Measurements from ENCODE around the gene EAF1. TPM values are rescaled to one million over a fixed set of nuclear protein-coding genes. Genes with fewer than 3 reads are reported as not detected.
"Not testable (repeated sequence)": the region's sequence is repeated elsewhere in the genome, so short reads cannot be mapped to it uniquely, and the experiment has no call there.

EAF1 gene
- total RNA-seq, 3 donors from 2014 or later = 15.6 to 23.4 (median 21.3) TPM

- intact Hi-C loops (cut with DNase I, micrococcal nuclease) = no loop called here
- Histone ChIP-seq H3K9me3 (no peaks in the 10 kb centered on the region), H3K4me3 (no peak overlapping the region), H3K36me3 (ENCODE audit: low read depth) (no peaks in the 10 kb centered on the region), H3K4me1 (ENCODE audit: low read depth) (no peaks in the 10 kb centered on the region)
- DNase-seq (no peak), ATAC-seq (no peak)
- TF ChIP-seq CTCF (IDR thresholded peaks at IDR 0.05) = no peak
Measured at GRCh38 chr3:15403965-15404364, 23.4 kb upstream of the EAF1 start.

- H3K4me3 ChIP-seq = no peak overlapping the region
Measured at GRCh38 chr3:15404767-15405166, 22.6 kb upstream of the EAF1 start.

GRCh38 chr3:15405448-15406050 is 21.8 kb upstream of the EAF1 start:
- H3K9me3 ChIP-seq = no peaks in the 10 kb centered on the region
- H3K36me3 ChIP-seq (ENCODE audit: low read depth) = no peaks in the 10 kb centered on the region
- intact Hi-C loops (cut with DNase I, micrococcal nuclease) = loop anchor here in 1 of 2 donors (5.0 kb wide), 1 partner anchor 138 kb away; no protein-coding TSS in a partner anchor
- peak in 1 of 3 donors; percentile 50 for DNase-seq
- TF ChIP-seq CTCF (IDR thresholded peaks at IDR 0.05) = peak; percentile 48
- no peak overlapping the region for H3K4me3 ChIP-seq
- no peaks in the 10 kb centered on the region for H3K4me1 ChIP-seq (ENCODE audit: low read depth)
- peak; percentile 66 for ATAC-seq

More at GRCh38 chr3:15404767-15405166, 22.6 kb upstream of the EAF1 start:
- Histone ChIP-seq H3K9me3 (no peaks in the 10 kb centered on the region), H3K36me3 (ENCODE audit: low read depth) (no peaks in the 10 kb centered on the region), H3K4me1 (ENCODE audit: low read depth) (no peaks in the 10 kb centered on the region)
- intact Hi-C loops (cut with DNase I, micrococcal nuclease) = loop anchor here in 1 of 2 donors (5.0 kb wide), 1 partner anchor 137 kb away; no protein-coding TSS in a partner anchor
- DNase-seq = no peak
- ATAC-seq = no peak
- TF ChIP-seq CTCF (IDR thresholded peaks at IDR 0.05) = no peak

GRCh38 chr3:15409239-15409638 is 18.2 kb upstream of the EAF1 start:
- DNase-seq (no peak), ATAC-seq (no peak)
- no peak for TF ChIP-seq CTCF (IDR thresholded peaks at IDR 0.05)
- intact Hi-C loops (cut with DNase I, micrococcal nuclease) = loop anchor here in 1 of 2 donors (5.0 kb wide), 1 partner anchor 142 kb away; no protein-coding TSS in a partner anchor
- no peaks in the 10 kb centered on the region for H3K4me1 ChIP-seq (ENCODE audit: low read depth)
- H3K9me3 ChIP-seq = no peaks in the 10 kb centered on the region
- H3K36me3 ChIP-seq (ENCODE audit: low read depth) = no peaks in the 10 kb centered on the region
- no peak overlapping the region for H3K4me3 ChIP-seq

- intact Hi-C loops (cut with DNase I, micrococcal nuclease) = loop anchor here in 1 of 2 donors (5.0 kb wide), 1 partner anchor 142 kb away; no protein-coding TSS in a partner anchor
- no peak for TF ChIP-seq CTCF (IDR thresholded peaks at IDR 0.05)
- Histone ChIP-seq H3K36me3 (ENCODE audit: low read depth) (no peaks in the 10 kb centered on the region), H3K4me1 (ENCODE audit: low read depth) (no peaks in the 10 kb centered on the region), H3K4me3 (no peak overlapping the region), H3K9me3 (no peaks in the 10 kb centered on the region)
- DNase-seq (no peak), ATAC-seq (no peak)
Measured at GRCh38 chr3:15409774-15410173, 17.6 kb upstream of the EAF1 start.

GRCh38 chr3:15410966-15411365 is 16.4 kb upstream of the EAF1 start:
- ATAC-seq; DNase-seq; H3K9me3 ChIP-seq; intact Hi-C loops (cut with DNase I, micrococcal nuclease); H3K4me1 ChIP-seq (ENCODE audit: low read depth); H3K36me3 ChIP-seq (ENCODE audit: low read depth); H3K4me3 ChIP-seq: not testable (repeated sequence)

Data from mucosa of descending colon (tissue), 3 donors.